CD14-positive monocyte (primary cell): ENCODE measurements around the gene ME3. TPM values are rescaled to one million over a fixed set of nuclear protein-coding genes. Genes with fewer than 3 reads are reported as not detected.

Experiments used
- DNase-seq, 3 donors: peaks; one replicate each; pipeline ENCODE4 v3.0.0-alpha.2; 2011 to 2022
- H2AFZ ChIP-seq: 2 replicates; pipeline ENCODE4 v1.6.0; 2012; ENCODE audit warnings: mild to moderate bottlenecking, low read depth, low read length, inconsistent platforms; ENCODE audit not compliant: insufficient read depth, poor library complexity, severe bottlenecking
- H3K27ac ChIP-seq, 2 donors: 1 replicate in 1 of 2; 2 replicates in 1 of 2; pipeline ENCODE4 v1.5.1; 2012 to 2013; ENCODE audit warnings: low read length in 2 of 2, control low read depth in 1 of 2, inconsistent platforms in 1 of 2, low read depth in 1 of 2, mild to moderate bottlenecking in 1 of 2
- H3K27me3 ChIP-seq, 2 donors: one replicate each; pipeline versions ENCODE4 v1.6.0 to v1.6.1; 2011 to 2013; ENCODE audit warnings: low read length in 2 of 2; ENCODE audit not compliant: control insufficient read depth in 2 of 2, insufficient read depth in 2 of 2
- H3K36me3 ChIP-seq, 2 donors: replicated peaks in 1 of 2; 1 replicate in 1 of 2; 2 replicates in 1 of 2; pipeline versions ENCODE4 v1.5.1 to v1.6.1; 2012 to 2013; ENCODE audit warnings: low read length in 2 of 2, control low read depth in 1 of 2, inconsistent platforms in 1 of 2, mild to moderate bottlenecking in 1 of 2; ENCODE audit not compliant: insufficient read depth in 2 of 2, control insufficient read depth in 1 of 2
- H3K4me1 ChIP-seq, 2 donors: 1 replicate in 1 of 2; 2 replicates in 1 of 2; pipeline versions ENCODE4 v1.5.1 to v1.6.1; 2012 to 2013; ENCODE audit warnings: low read length in 2 of 2, control low read depth in 1 of 2, inconsistent platforms in 1 of 2, mild to moderate bottlenecking in 1 of 2, moderate library complexity in 1 of 2; ENCODE audit not compliant: insufficient read depth in 2 of 2, control insufficient read depth in 1 of 2
- H3K4me2 ChIP-seq: replicated peaks from 2 replicates; pipeline ENCODE3; 2012; ENCODE audit warnings: low read length, moderate library complexity, mild to moderate bottlenecking; ENCODE audit not compliant: poor library complexity, severe bottlenecking; ENCODE audit errors: extremely low read depth
- H3K4me3 ChIP-seq, 3 experiments: fragments of 200-600 bp in 1 of 3; sonication (generic) in 1 of 3; replicated peaks in 1 of 3; 1 replicate in 2 of 3; 2 replicates in 1 of 3; pipeline ENCODE4 v1.5.1; 2011 to 2013; ENCODE audit warnings: low read length in 3 of 3, mild to moderate bottlenecking in 3 of 3, control low read depth in 2 of 3, low read depth in 2 of 3, inconsistent platforms in 1 of 3, moderate library complexity in 1 of 3
- H3K79me2 ChIP-seq: 2 replicates; pipeline ENCODE4 v1.6.0; 2012; ENCODE audit warnings: mild to moderate bottlenecking, control low read depth, inconsistent platforms, low read length, moderate library complexity; ENCODE audit not compliant: insufficient read depth
- H3K9ac ChIP-seq: 2 replicates; pipeline ENCODE4 v1.6.0; 2017; ENCODE audit warnings: low read length, mild to moderate bottlenecking; ENCODE audit not compliant: insufficient read depth, poor library complexity, severe bottlenecking
- H3K9me3 ChIP-seq, 2 donors: replicated peaks in 1 of 2; 1 replicate in 1 of 2; 2 replicates in 1 of 2; pipeline versions ENCODE4 v1.5.1 to v1.6.1; 2012 to 2013; ENCODE audit warnings: low read length in 2 of 2, control low read depth in 1 of 2; ENCODE audit not compliant: control insufficient read depth in 1 of 2, insufficient read depth in 1 of 2
- H4K20me1 ChIP-seq: 2 replicates; pipeline ENCODE4 v1.6.0; 2012; ENCODE audit warnings: mild to moderate bottlenecking, low read length, control low read depth, moderate library complexity; ENCODE audit not compliant: insufficient read depth
- H3K27ac Mint-ChIP-seq, 7 donors: one replicate each; pipeline ENCODE4 v1.8.0; 2020; ENCODE audit warnings: mild to moderate bottlenecking in 7 of 7, mixed read lengths in 7 of 7, moderate library complexity in 6 of 7, inconsistent platforms in 2 of 7
- H3K27me3 Mint-ChIP-seq, 3 donors: one replicate each; pipeline ENCODE4 v1.8.0; 2021 to 2022; ENCODE audit warnings: low read depth in 3 of 3, mild to moderate bottlenecking in 3 of 3, mixed read lengths in 3 of 3, moderate library complexity in 3 of 3, inconsistent platforms in 1 of 3
- H3K36me3 Mint-ChIP-seq, 2 donors: one replicate each; pipeline ENCODE4 v1.8.0; 2020; ENCODE audit warnings: mixed read lengths in 2 of 2, inconsistent platforms in 1 of 2, mild to moderate bottlenecking in 1 of 2
- H3K4me1 Mint-ChIP-seq: one replicate; pipeline ENCODE4 v1.8.0; 2020; ENCODE audit warnings: mild to moderate bottlenecking, mixed read lengths
- H3K4me3 Mint-ChIP-seq, 2 donors: one replicate each; pipeline ENCODE4 v1.8.0; 2020; ENCODE audit warnings: mild to moderate bottlenecking in 2 of 2, mixed read lengths in 2 of 2, moderate library complexity in 1 of 2
- H3K9me3 Mint-ChIP-seq, 7 donors: one replicate each; pipeline ENCODE4 v1.8.0; 2020 to 2022; ENCODE audit warnings: mixed read lengths in 7 of 7, mild to moderate bottlenecking in 6 of 7, moderate library complexity in 6 of 7, inconsistent platforms in 2 of 7
- WGBS: methylation state at CpG from one replicate; pipeline ENCODE4 v1.1.5; 2013; ENCODE audit warnings: missing lambda C conversion rate; ENCODE audit not compliant: insufficient coverage; 5-methylcytosine and 5-hydroxymethylcytosine counted together
- intact Hi-C, 2 donors: fragments of 100-400 bp; cut with micrococcal nuclease; formaldehyde crosslinking; loops; one replicate each; pipeline versions ENCODE4 v1.15.0 to v1.15.1; 2023
- polyA plus RNA-seq, 3 donors: library from polyadenylated mRNA; depleted of rRNA in 1 of 3; unstranded in 2 of 3; stranded (reverse) in 1 of 3; fragments of 300-500 nt in 2 of 3; fragments of >200 nt in 1 of 3; fragmentation: Illumina TruSeq in 2 of 3; gene quantifications; 1 replicate in 2 of 3; 2 replicates in 1 of 3; pipeline ENCODE4 v1.2.3, GENCODE V29; 2012 to 2021
- TF ChIP-seq, protein P1 (sequence below): fragments of 200-600 bp; IDR thresholded peaks from one replicate; pipeline ENCODE4 v1.8.0; 2022; ENCODE audit warnings: antibody characterized with exemption, mild to moderate bottlenecking

The ME3 gene
- polyA plus RNA-seq, 3 donors, result 0.31 to 3.0 (median 0.42) TPM

DNA sequence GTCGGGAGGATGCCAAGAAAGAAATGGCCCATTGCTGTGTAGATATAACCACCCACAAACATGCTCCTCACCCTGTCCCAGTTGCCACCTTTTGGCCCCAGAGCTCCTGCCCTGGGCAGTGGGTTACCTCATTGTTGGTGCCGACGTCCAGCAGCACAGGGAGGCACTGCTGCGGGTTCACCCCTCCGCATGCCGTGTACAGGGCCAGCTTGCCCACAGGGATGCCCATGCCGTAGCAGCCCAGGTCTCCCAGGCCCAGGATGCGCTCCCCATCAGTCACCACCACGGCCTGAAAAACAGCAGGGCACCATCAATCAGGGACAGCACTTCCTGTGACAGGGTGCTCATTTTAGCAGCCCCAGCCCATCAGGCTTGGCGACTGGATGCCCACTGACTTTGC is 174.6 kb downstream of the ME3 start:
- H2AFZ ChIP-seq, result no peak overlapping the region
- no peak overlapping the region for H3K9ac ChIP-seq
- TF ChIP-seq, protein P1, sequence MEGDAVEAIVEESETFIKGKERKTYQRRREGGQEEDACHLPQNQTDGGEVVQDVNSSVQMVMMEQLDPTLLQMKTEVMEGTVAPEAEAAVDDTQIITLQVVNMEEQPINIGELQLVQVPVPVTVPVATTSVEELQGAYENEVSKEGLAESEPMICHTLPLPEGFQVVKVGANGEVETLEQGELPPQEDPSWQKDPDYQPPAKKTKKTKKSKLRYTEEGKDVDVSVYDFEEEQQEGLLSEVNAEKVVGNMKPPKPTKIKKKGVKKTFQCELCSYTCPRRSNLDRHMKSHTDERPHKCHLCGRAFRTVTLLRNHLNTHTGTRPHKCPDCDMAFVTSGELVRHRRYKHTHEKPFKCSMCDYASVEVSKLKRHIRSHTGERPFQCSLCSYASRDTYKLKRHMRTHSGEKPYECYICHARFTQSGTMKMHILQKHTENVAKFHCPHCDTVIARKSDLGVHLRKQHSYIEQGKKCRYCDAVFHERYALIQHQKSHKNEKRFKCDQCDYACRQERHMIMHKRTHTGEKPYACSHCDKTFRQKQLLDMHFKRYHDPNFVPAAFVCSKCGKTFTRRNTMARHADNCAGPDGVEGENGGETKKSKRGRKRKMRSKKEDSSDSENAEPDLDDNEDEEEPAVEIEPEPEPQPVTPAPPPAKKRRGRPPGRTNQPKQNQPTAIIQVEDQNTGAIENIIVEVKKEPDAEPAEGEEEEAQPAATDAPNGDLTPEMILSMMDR, result no peak
- H3K4me3 ChIP-seq, result no peak overlapping the region
- WGBS, result 99% methylated on average over 9 of the region's 10 CpGs
- no peaks in the 10 kb centered on the region for H3K27me3 ChIP-seq
- Mint-ChIP-seq H3K27ac (no peak overlapping the region), H3K9me3 (no peaks in the 10 kb centered on the region), H3K36me3 (no peaks in the 10 kb centered on the region), H3K4me3 (no peak overlapping the region), H3K27me3 (peaks cover 0 to 1% (median 0%) of the 10 kb centered on the region in 3 donors), H3K4me1 (no peaks in the 10 kb centered on the region)
- H3K4me1 ChIP-seq, result no peaks in the 10 kb centered on the region
- H4K20me1 ChIP-seq, result no peaks in the 10 kb centered on the region
- no peaks in the 10 kb centered on the region for H3K36me3 ChIP-seq
- no peaks in the 10 kb centered on the region for H3K79me2 ChIP-seq
- no peak overlapping the region for H3K4me2 ChIP-seq
- no peak for DNase-seq
- H3K27ac ChIP-seq, result no peak overlapping the region
- intact Hi-C loops, result no loop called here
- H3K9me3 ChIP-seq, result no peaks in the 10 kb centered on the region

DNA sequence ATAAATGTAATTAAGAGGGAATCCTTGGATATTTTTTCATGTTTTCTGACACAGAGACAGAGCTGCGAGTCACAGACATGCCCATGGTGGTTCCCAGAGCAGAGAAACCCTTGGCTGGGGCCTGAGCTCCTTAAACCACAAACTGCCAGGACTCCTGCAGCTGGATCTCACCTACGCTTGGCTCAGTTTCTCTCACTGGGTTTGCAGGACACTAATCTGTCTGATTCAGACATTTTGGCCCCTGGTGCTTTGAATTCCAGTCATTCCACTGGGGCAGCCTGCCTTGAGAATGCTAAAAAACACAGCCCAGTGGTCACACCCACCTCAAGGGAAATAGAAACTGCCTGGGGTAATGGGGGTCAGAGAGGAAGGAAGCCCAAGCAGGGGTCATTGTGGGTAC is 175.1 kb downstream of the ME3 start:
- H3K9me3 ChIP-seq, result no peaks in the 10 kb centered on the region
- Mint-ChIP-seq H3K27me3 (peaks cover 0 to 1% (median 0%) of the 10 kb centered on the region in 3 donors), H3K9me3 (no peaks in the 10 kb centered on the region), H3K4me3 (no peak overlapping the region), H3K4me1 (no peaks in the 10 kb centered on the region), H3K27ac (peak overlapping the region in 1 of 7 donors; percentile 43), H3K36me3 (no peaks in the 10 kb centered on the region)
- H3K4me2 ChIP-seq, result no peak overlapping the region
- WGBS, result 70% methylated on average over 2 of the region's 2 CpGs
- H4K20me1 ChIP-seq, result no peaks in the 10 kb centered on the region
- no peak for DNase-seq
- no peak overlapping the region for H3K4me3 ChIP-seq
- H2AFZ ChIP-seq, result no peak overlapping the region
- H3K4me1 ChIP-seq, result no peaks in the 10 kb centered on the region
- H3K79me2 ChIP-seq, result no peaks in the 10 kb centered on the region
- H3K27me3 ChIP-seq, result no peaks in the 10 kb centered on the region
- TF ChIP-seq, protein P1, result no peak
- H3K9ac ChIP-seq, result no peak overlapping the region
- H3K36me3 ChIP-seq, result no peaks in the 10 kb centered on the region
- intact Hi-C loops, result no loop called here
- no peak overlapping the region for H3K27ac ChIP-seq
